Heart left ventricle (tissue), 16 donors: ENCODE data around the gene CACYBP. TPM values are rescaled to one million over a fixed set of nuclear protein-coding genes. Genes with fewer than 3 reads are reported as not detected.

Source experiments
- ATAC-seq, 4 donors: fragments of 200-7000 bp; cut with Tn5 transposase; one replicate each; pipeline ENCODE4 v1.9.1; 2020 to 2022; ENCODE audit warnings: moderate library complexity in 4 of 4, mild to moderate bottlenecking in 3 of 4, moderate number of reproducible peaks in 1 of 4
- DNase-seq, 5 donors: peaks; one replicate each; pipeline ENCODE4 v3.0.0-alpha.2; 2020
- H3K27ac ChIP-seq, 12 donors: fragments of 200-600 bp; sonication (generic) in 4 of 12; one replicate each; pipeline versions ENCODE4 v1.5.0 to v1.8.0; 2016 to 2022; ENCODE audit warnings: mild to moderate bottlenecking in 2 of 12
- H3K27me3 ChIP-seq, 9 donors: fragments of 200-600 bp; sonication (generic) in 2 of 9; one replicate each; pipeline versions ENCODE4 v1.5.1 to v1.8.0; 2016 to 2022; ENCODE audit warnings: mild to moderate bottlenecking in 3 of 9
- H3K36me3 ChIP-seq, 9 donors: fragments of 200-600 bp; sonication (generic) in 2 of 9; one replicate each; pipeline versions ENCODE4 v1.5.0 to v1.8.0; 2018 to 2022; ENCODE audit warnings: mild to moderate bottlenecking in 2 of 9
- H3K4me1 ChIP-seq, 12 donors: fragments of 200-600 bp; sonication (generic) in 4 of 12; one replicate each; pipeline versions ENCODE4 v1.5.0 to v1.8.0; 2016 to 2022; ENCODE audit warnings: mild to moderate bottlenecking in 3 of 12
- H3K4me3 ChIP-seq, 12 donors: fragments of 200-600 bp; sonication (generic) in 4 of 12; one replicate each; pipeline versions ENCODE4 v1.5.0 to v1.8.0; 2017 to 2022; ENCODE audit warnings: mild to moderate bottlenecking in 9 of 12, moderate library complexity in 4 of 12
- H3K9me3 ChIP-seq, 12 donors: fragments of 200-600 bp; sonication (generic) in 4 of 12; one replicate each; pipeline versions ENCODE4 v1.5.0 to v1.8.0; 2016 to 2022; ENCODE audit warnings: mild to moderate bottlenecking in 1 of 12
- POLR2A ChIP-seq, 2 donors: fragments of 450-650 bp; IDR thresholded peaks; one replicate each; pipeline ENCODE4 v1.6.1; 2017; ENCODE audit warnings: antibody characterized with exemption in 2 of 2, mild to moderate bottlenecking in 2 of 2, moderate library complexity in 2 of 2
- WGBS, 4 donors: extraction: QIAGEN DNeasy Blood & Tissue Kit in 2 of 4; methylation state at CpG; one replicate each; pipeline versions ENCODE4 v1.1.5 to v1.1.7; 2013 to 2018; 5-methylcytosine and 5-hydroxymethylcytosine counted together
- intact Hi-C, 10 donors: fragments of 100-400 bp; cut with DNase I; formaldehyde crosslinking; loops; one replicate each; pipeline versions ENCODE4 v1.11.1 to v1.14.2; 2022
- long read RNA-seq, 3 donors: library from polyadenylated mRNA; unstranded; transcript quantifications; one replicate each; pipeline ENCODE4 v2.0.0, GENCODE V29; 2020 to 2021
- polyA plus RNA-seq, 2 donors: library from polyadenylated mRNA; stranded (reverse); fragments of 200-250 nt; gene quantifications; one replicate each; pipeline ENCODE4 v1.2.3, GENCODE V29; 2013
- total RNA-seq, 9 donors: library from RNA; depleted of rRNA in 2 of 9; stranded (reverse); fragments of >200 nt in 2 of 9; fragmentation: NEBNext Ultra II Directional in 3 of 9; extraction: Animal tissue kit (Norgen Biotek cat#: 25700) in 3 of 9; gene quantifications; one replicate each; pipeline versions ENCODE4 v1.1.0 to v1.2.4, GENCODE V29; 2016 to 2023
- TF ChIP-seq, protein P1 (sequence below), 12 donors: fragments of 200-600 bp; sonication (generic) in 4 of 12; IDR thresholded peaks; one replicate each; pipeline versions ENCODE4 v1.5.0 to v1.8.0; 2018 to 2022; ENCODE audit warnings: antibody characterized with exemption in 12 of 12, mild to moderate bottlenecking in 5 of 12
- donor health status: ischemic (EF 13 %, LVEDD 7.1; RV severe dilation, severe dysfunction).
- donor health status: healthy with polysubstance abuse.
- donor health status: DM: no; HTN: yes; CAD: no.
- donor health status: DM: no; HTN: no; CAD: no.
- donor health status: ischemic (EF 25% LVEDD 6.9; RV normal size, moderate dysfunction).
- donor health status: ischemic (EF 25% LVEDD 5.7; RV mildly dilated, moderate dysfunction).
- donor health status: healthy.
- donor health status: DM: yes; HTN: yes; CAD: no.
- donor health status: ischemic (EF 35%, LVEDD 5.7; RV mildly dilated, moderate dysfunction).
- donor health status: nonischemic (EF 11% LVEDD 7.7; RV severe dilation, severe dysfunction).
- donor health status: DM: yes; HTN: yes; CAD: no.
- donor health status: PGD.
- donor health status: ischemic (EF 29% LVEDD 5.4; RV normal size, mild dysfunction).
- donor health status: nonischemic (EF 23%, LVEDD 6.1; RV moderate dilation, normal function).

The CACYBP gene
- total RNA-seq: 10 to 100 TPM; 41.0 to 86.3 (median 54.6) TPM
- polyA plus RNA-seq: 100 to 1,000 TPM in 1 of 2 donors, 10 to 100 TPM in 1; 30.1 to 170 TPM
- long read RNA-seq, donor 1, transcript CACYBP-201 (6 exons, 2,766 nt): major isoform, 72 of 76 reads
- long read RNA-seq, donor 1, partial matches to known transcripts: 0 of 76 reads
- long read RNA-seq, donor 1, other reads (novel, unspliced or antisense): 3 of 76 reads
- long read RNA-seq, donor 2, transcript CACYBP-209 (6 exons, 2,835 nt): minor isoform, 6 of 243 reads
- long read RNA-seq, donor 2, transcript CACYBP-201 (6 exons, 2,766 nt): major isoform, 228 of 243 reads
- long read RNA-seq, donor 2, partial matches to known transcripts: 2 of 243 reads
- long read RNA-seq, donor 2, other reads (novel, unspliced or antisense): 4 of 243 reads
- long read RNA-seq, donor 3, transcript CACYBP-201 (6 exons, 2,766 nt): major isoform, 94 of 98 reads
- long read RNA-seq, donor 3, partial matches to known transcripts: 1 of 98 reads
- long read RNA-seq, donor 3, other reads (novel, unspliced or antisense): 1 of 98 reads

GRCh38 chr1:174999936-175000696 is at the start of gene CACYBP:
TSS of gene CACYBP (plus strand) at chr1:174999947. CDS start at chr1:175000181, 234 bp downstream.
- intact Hi-C loops: loop anchor here in 5 of 10 donors (1.0 to 10.0 kb wide), 4 partner anchors 23 to 745 kb away; partner anchors contain the start of gene MRPS14 (in 1 of the 5)
- TF ChIP-seq POLR2A (IDR thresholded peaks at IDR 0.05): peak in 1 of 2 donors; percentile 63
- TF ChIP-seq, protein P1, sequence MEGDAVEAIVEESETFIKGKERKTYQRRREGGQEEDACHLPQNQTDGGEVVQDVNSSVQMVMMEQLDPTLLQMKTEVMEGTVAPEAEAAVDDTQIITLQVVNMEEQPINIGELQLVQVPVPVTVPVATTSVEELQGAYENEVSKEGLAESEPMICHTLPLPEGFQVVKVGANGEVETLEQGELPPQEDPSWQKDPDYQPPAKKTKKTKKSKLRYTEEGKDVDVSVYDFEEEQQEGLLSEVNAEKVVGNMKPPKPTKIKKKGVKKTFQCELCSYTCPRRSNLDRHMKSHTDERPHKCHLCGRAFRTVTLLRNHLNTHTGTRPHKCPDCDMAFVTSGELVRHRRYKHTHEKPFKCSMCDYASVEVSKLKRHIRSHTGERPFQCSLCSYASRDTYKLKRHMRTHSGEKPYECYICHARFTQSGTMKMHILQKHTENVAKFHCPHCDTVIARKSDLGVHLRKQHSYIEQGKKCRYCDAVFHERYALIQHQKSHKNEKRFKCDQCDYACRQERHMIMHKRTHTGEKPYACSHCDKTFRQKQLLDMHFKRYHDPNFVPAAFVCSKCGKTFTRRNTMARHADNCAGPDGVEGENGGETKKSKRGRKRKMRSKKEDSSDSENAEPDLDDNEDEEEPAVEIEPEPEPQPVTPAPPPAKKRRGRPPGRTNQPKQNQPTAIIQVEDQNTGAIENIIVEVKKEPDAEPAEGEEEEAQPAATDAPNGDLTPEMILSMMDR (IDR thresholded peaks at IDR 0.05): peak in 2 of 12 donors; percentile 5 to 9
- Histone ChIP-seq H3K27ac (peak within 1 kb of the TSS; percentile 93 to 99 (median 97)), H3K27me3 (no peaks in the 10 kb centered on the region), H3K4me3 (peak within 1 kb of the TSS; percentile 52 to 94 (median 78)), H3K9me3 (no peaks in the 10 kb centered on the region), H3K4me1 (peaks cover 0 to 53% (median 14%) of the 10 kb centered on the region in 12 donors), H3K36me3 (peaks cover 0 to 7% (median 0%) of the 10 kb centered on the region in 9 donors)
- 0% methylated on average over 16 to 71 of the region's 71 CpGs for WGBS, 4 donors
- DNase-seq: peak in 1 of 5 donors; percentile 56
- ATAC-seq: peak in 3 of 4 donors; percentile 0 to 40 (median 30)

GRCh38 chr1:174953285-174954072 is 46.3 kb upstream of the CACYBP start:
- TF ChIP-seq, protein P1 (IDR thresholded peaks at IDR 0.05): no peak
- Histone ChIP-seq H3K4me1 (peaks cover 0 to 38% (median 8%) of the 10 kb centered on the region in 12 donors), H3K27ac (peak overlapping the region in 3 of 12 donors; percentile 11 to 26 (median 19)), H3K9me3 (no peaks in the 10 kb centered on the region), H3K36me3 (no peaks in the 10 kb centered on the region), H3K4me3 (no peak overlapping the region), H3K27me3 (no peaks in the 10 kb centered on the region)
- intact Hi-C loops: no loop called here
- ATAC-seq: no peak
- WGBS, 4 donors: 60 to 77% (median 67%) methylated on average over 11 of the region's 11 CpGs
- DNase-seq: no peak

GRCh38 chr1:174954073-174954460 is 45.7 kb upstream of the CACYBP start:
- intact Hi-C loops: no loop called here
- Histone ChIP-seq H3K27ac (peak overlapping the region in 3 of 12 donors; percentile 11 to 26 (median 19)), H3K36me3 (no peaks in the 10 kb centered on the region), H3K9me3 (no peaks in the 10 kb centered on the region), H3K4me3 (no peak overlapping the region), H3K4me1 (peaks cover 0 to 40% (median 8%) of the 10 kb centered on the region in 12 donors), H3K27me3 (no peaks in the 10 kb centered on the region)
- no peak for TF ChIP-seq POLR2A (IDR thresholded peaks at IDR 0.05)
- TF ChIP-seq, protein P1 (IDR thresholded peaks at IDR 0.05): no peak
- ATAC-seq: no peak
- no peak for DNase-seq
